H1 (cell line): ENCODE data around the gene KLK10.

ENCODE experiments used
- BRCA1 ChIP-seq: IDR thresholded peaks from 2 replicates; pipeline ENCODE4 v1.6.1; 2012; ENCODE audit warnings: low read depth, low read length, improper control_type of control experiment
- CEBPB ChIP-seq: IDR thresholded peaks from 2 replicates; pipeline ENCODE4 v1.6.1; 2012; ENCODE audit warnings: low read depth, low read length
- CTCF ChIP-seq, 3 experiments: IDR thresholded peaks; 1 replicate in 2 of 3; 2 replicates in 1 of 3; pipeline versions ENCODE4 v1.5.1 to v1.6.1; 2011; ENCODE audit warnings: low read length in 3 of 3, mild to moderate bottlenecking in 3 of 3, inconsistent platforms in 2 of 3, low read depth in 1 of 3, moderate library complexity in 1 of 3; ENCODE audit not compliant: insufficient read depth in 1 of 3; ENCODE audit errors: control extremely low read depth in 1 of 3
- MAX ChIP-seq: IDR thresholded peaks from 2 replicates; pipeline ENCODE4 v1.6.1; 2012; ENCODE audit warnings: inconsistent platforms
- POLR2AphosphoS5 ChIP-seq: IDR thresholded peaks from 2 replicates; pipeline ENCODE4 v1.6.1; 2011; ENCODE audit warnings: low read depth, low read length
- RAD21 ChIP-seq, 2 experiments: IDR thresholded peaks in 1 of 2; conservative IDR thresholded peaks in 1 of 2; 2 replicates each; pipeline ENCODE4 v1.6.1; 2011; ENCODE audit warnings: low read depth in 2 of 2, low read length in 2 of 2, improper control_type of control experiment in 1 of 2, inconsistent platforms in 1 of 2, mild to moderate bottlenecking in 1 of 2, moderate library complexity in 1 of 2
- SIX5 ChIP-seq: IDR thresholded peaks from 2 replicates; pipeline ENCODE4 v1.6.1; 2011; ENCODE audit warnings: mild to moderate bottlenecking, low read depth, low read length
- SP1 ChIP-seq: IDR thresholded peaks from 2 replicates; pipeline ENCODE4 v1.6.1; 2011; ENCODE audit warnings: low read depth, low read length

- TF ChIP-seq CTCF (IDR thresholded peaks at IDR 0.05; ENCODE audit: control extremely low read depth in 1 of 3, insufficient read depth in 1 of 3, low read depth in 1 of 3, low read length in 3 of 3) (no peak), SIX5 (no peak), RAD21 (IDR thresholded peaks at IDR 0.05 in 1 of 2, conservative IDR thresholded peaks at IDR 0.05 in 1 of 2; ENCODE audit: low read depth in 2 of 2, low read length in 2 of 2) (no peak), BRCA1 (no peak), SP1 (no peak), POLR2AphosphoS5 (no peak), MAX (no peak), CEBPB (no peak)
Observed at GRCh38 chr19:51025401-51025800, 5.9 kb upstream of the KLK10 start.
